ENCODE measurements around the gene ADAMTS16.

The ADAMTS16 gene

GRCh38 chr5:5158472-5158895 lies 18.4 kb downstream of the ADAMTS16 start:
- Histone ChIP-seq H3K4me1 (ENCODE audit: control insufficient read depth in 1 of 2, insufficient read depth in 2 of 2, low read length in 2 of 2) (no peaks in the 10 kb centered on the region), H3K9ac (ENCODE audit: low read depth in 1 of 2, low read length in 2 of 2) (no peak overlapping the region), H3K4me3 (ENCODE audit: low read depth in 1 of 2, low read length in 2 of 2) (no peak overlapping the region), H3K27me3 (ENCODE audit: control insufficient read depth in 1 of 2, insufficient read depth in 2 of 2, low read length in 2 of 2) (no peaks in the 10 kb centered on the region), H3K27ac (ENCODE audit: low read depth, low read length) (no peak overlapping the region), H3K36me3 (ENCODE audit: control insufficient read depth in 1 of 2, insufficient read depth in 2 of 2, low read length in 2 of 2) (no peaks in the 10 kb centered on the region), H3K9me3 (ENCODE audit: control insufficient read depth in 1 of 2, low read length in 2 of 2) (no peaks in the 10 kb centered on the region)

- no peaks in the 10 kb centered on the region for H3K36me3 ChIP-seq (ENCODE audit: control insufficient read depth in 1 of 2, insufficient read depth in 2 of 2, low read length in 2 of 2)
- no peaks in the 10 kb centered on the region for H3K9me3 ChIP-seq (ENCODE audit: control insufficient read depth in 1 of 2, low read length in 2 of 2)
- no peak overlapping the region for H3K27ac ChIP-seq (ENCODE audit: low read depth, low read length)
- no peaks in the 10 kb centered on the region for H3K4me1 ChIP-seq (ENCODE audit: control insufficient read depth in 1 of 2, insufficient read depth in 2 of 2, low read length in 2 of 2)
- no peaks in the 10 kb centered on the region for H3K27me3 ChIP-seq (ENCODE audit: control insufficient read depth in 1 of 2, insufficient read depth in 2 of 2, low read length in 2 of 2)
- H3K9ac ChIP-seq (ENCODE audit: low read depth in 1 of 2, low read length in 2 of 2) = no peak overlapping the region
- H3K4me3 ChIP-seq (ENCODE audit: low read depth in 1 of 2, low read length in 2 of 2) = no peak overlapping the region
Observed at GRCh38 chr5:5159282-5160103, 19.4 kb downstream of the ADAMTS16 start.

- Histone ChIP-seq H3K4me1 (ENCODE audit: control insufficient read depth in 1 of 2, insufficient read depth in 2 of 2, low read length in 2 of 2) (no peaks in the 10 kb centered on the region), H3K9ac (ENCODE audit: low read depth in 1 of 2, low read length in 2 of 2) (no peak overlapping the region), H3K27ac (ENCODE audit: low read depth, low read length) (no peak overlapping the region), H3K4me3 (ENCODE audit: low read depth in 1 of 2, low read length in 2 of 2) (no peak overlapping the region), H3K9me3 (ENCODE audit: control insufficient read depth in 1 of 2, low read length in 2 of 2) (no peaks in the 10 kb centered on the region), H3K27me3 (ENCODE audit: control insufficient read depth in 1 of 2, insufficient read depth in 2 of 2, low read length in 2 of 2) (no peaks in the 10 kb centered on the region), H3K36me3 (ENCODE audit: control insufficient read depth in 1 of 2, insufficient read depth in 2 of 2, low read length in 2 of 2) (no peaks in the 10 kb centered on the region)
Observed at GRCh38 chr5:5164163-5164562, 24.0 kb downstream of the ADAMTS16 start.

- Histone ChIP-seq H3K9ac (ENCODE audit: low read depth in 1 of 2, low read length in 2 of 2) (no peak overlapping the region), H3K9me3 (ENCODE audit: control insufficient read depth in 1 of 2, low read length in 2 of 2) (no peaks in the 10 kb centered on the region), H3K27ac (ENCODE audit: low read depth, low read length) (no peak overlapping the region), H3K4me1 (ENCODE audit: control insufficient read depth in 1 of 2, insufficient read depth in 2 of 2, low read length in 2 of 2) (no peaks in the 10 kb centered on the region), H3K4me3 (ENCODE audit: low read depth in 1 of 2, low read length in 2 of 2) (no peak overlapping the region), H3K36me3 (ENCODE audit: control insufficient read depth in 1 of 2, insufficient read depth in 2 of 2, low read length in 2 of 2) (no peaks in the 10 kb centered on the region), H3K27me3 (ENCODE audit: control insufficient read depth in 1 of 2, insufficient read depth in 2 of 2, low read length in 2 of 2) (no peaks in the 10 kb centered on the region)
Observed at GRCh38 chr5:5165541-5166002, 25.4 kb downstream of the ADAMTS16 start.

- Histone ChIP-seq H3K27me3 (ENCODE audit: control insufficient read depth in 1 of 2, insufficient read depth in 2 of 2, low read length in 2 of 2) (no peaks in the 10 kb centered on the region), H3K27ac (ENCODE audit: low read depth, low read length) (no peak overlapping the region), H3K9ac (ENCODE audit: low read depth in 1 of 2, low read length in 2 of 2) (no peak overlapping the region), H3K36me3 (ENCODE audit: control insufficient read depth in 1 of 2, insufficient read depth in 2 of 2, low read length in 2 of 2) (no peaks in the 10 kb centered on the region), H3K9me3 (ENCODE audit: control insufficient read depth in 1 of 2, low read length in 2 of 2) (no peaks in the 10 kb centered on the region), H3K4me1 (ENCODE audit: control insufficient read depth in 1 of 2, insufficient read depth in 2 of 2, low read length in 2 of 2) (no peaks in the 10 kb centered on the region), H3K4me3 (ENCODE audit: low read depth in 1 of 2, low read length in 2 of 2) (no peak overlapping the region)
Observed at GRCh38 chr5:5169466-5169865, 29.3 kb downstream of the ADAMTS16 start.

- Histone ChIP-seq H3K4me3 (ENCODE audit: low read depth in 1 of 2, low read length in 2 of 2) (no peak overlapping the region), H3K9me3 (ENCODE audit: control insufficient read depth in 1 of 2, low read length in 2 of 2) (no peaks in the 10 kb centered on the region), H3K36me3 (ENCODE audit: control insufficient read depth in 1 of 2, insufficient read depth in 2 of 2, low read length in 2 of 2) (no peaks in the 10 kb centered on the region), H3K27ac (ENCODE audit: low read depth, low read length) (peak overlapping the region; percentile 18), H3K27me3 (ENCODE audit: control insufficient read depth in 1 of 2, insufficient read depth in 2 of 2, low read length in 2 of 2) (no peaks in the 10 kb centered on the region), H3K4me1 (ENCODE audit: control insufficient read depth in 1 of 2, insufficient read depth in 2 of 2, low read length in 2 of 2) (no peaks in the 10 kb centered on the region), H3K9ac (ENCODE audit: low read depth in 1 of 2, low read length in 2 of 2) (no peak overlapping the region)
Observed at GRCh38 chr5:5178136-5178535, 38.0 kb downstream of the ADAMTS16 start.

GRCh38 chr5:5178580-5178979 lies 38.5 kb downstream of the ADAMTS16 start:
- H3K27me3 ChIP-seq (ENCODE audit: control insufficient read depth in 1 of 2, insufficient read depth in 2 of 2, low read length in 2 of 2) = no peaks in the 10 kb centered on the region
- H3K27ac ChIP-seq (ENCODE audit: low read depth, low read length) = peak overlapping the region; percentile 18
- H3K4me1 ChIP-seq (ENCODE audit: control insufficient read depth in 1 of 2, insufficient read depth in 2 of 2, low read length in 2 of 2) = no peaks in the 10 kb centered on the region
- no peaks in the 10 kb centered on the region for H3K9me3 ChIP-seq (ENCODE audit: control insufficient read depth in 1 of 2, low read length in 2 of 2)
- H3K9ac ChIP-seq (ENCODE audit: low read depth in 1 of 2, low read length in 2 of 2) = no peak overlapping the region
- H3K4me3 ChIP-seq (ENCODE audit: low read depth in 1 of 2, low read length in 2 of 2) = no peak overlapping the region
- no peaks in the 10 kb centered on the region for H3K36me3 ChIP-seq (ENCODE audit: control insufficient read depth in 1 of 2, insufficient read depth in 2 of 2, low read length in 2 of 2)

GRCh38 chr5:5179079-5179478 lies 38.9 kb downstream of the ADAMTS16 start:
- Histone ChIP-seq H3K4me1 (ENCODE audit: control insufficient read depth in 1 of 2, insufficient read depth in 2 of 2, low read length in 2 of 2) (no peaks in the 10 kb centered on the region), H3K27ac (ENCODE audit: low read depth, low read length) (no peak overlapping the region), H3K9me3 (ENCODE audit: control insufficient read depth in 1 of 2, low read length in 2 of 2) (no peaks in the 10 kb centered on the region), H3K36me3 (ENCODE audit: control insufficient read depth in 1 of 2, insufficient read depth in 2 of 2, low read length in 2 of 2) (no peaks in the 10 kb centered on the region), H3K9ac (ENCODE audit: low read depth in 1 of 2, low read length in 2 of 2) (no peak overlapping the region), H3K4me3 (ENCODE audit: low read depth in 1 of 2, low read length in 2 of 2) (no peak overlapping the region), H3K27me3 (ENCODE audit: control insufficient read depth in 1 of 2, insufficient read depth in 2 of 2, low read length in 2 of 2) (no peaks in the 10 kb centered on the region)

- no peak overlapping the region for H3K4me3 ChIP-seq (ENCODE audit: low read depth in 1 of 2, low read length in 2 of 2)
- H3K4me1 ChIP-seq (ENCODE audit: control insufficient read depth in 1 of 2, insufficient read depth in 2 of 2, low read length in 2 of 2) = no peaks in the 10 kb centered on the region
- H3K36me3 ChIP-seq (ENCODE audit: control insufficient read depth in 1 of 2, insufficient read depth in 2 of 2, low read length in 2 of 2) = no peaks in the 10 kb centered on the region
- no peaks in the 10 kb centered on the region for H3K27me3 ChIP-seq (ENCODE audit: control insufficient read depth in 1 of 2, insufficient read depth in 2 of 2, low read length in 2 of 2)
- H3K9ac ChIP-seq (ENCODE audit: low read depth in 1 of 2, low read length in 2 of 2) = no peak overlapping the region
- H3K27ac ChIP-seq (ENCODE audit: low read depth, low read length) = no peak overlapping the region
- no peaks in the 10 kb centered on the region for H3K9me3 ChIP-seq (ENCODE audit: control insufficient read depth in 1 of 2, low read length in 2 of 2)
Observed at GRCh38 chr5:5179597-5179996, 39.5 kb downstream of the ADAMTS16 start.

- Histone ChIP-seq H3K4me1 (ENCODE audit: control insufficient read depth in 1 of 2, insufficient read depth in 2 of 2, low read length in 2 of 2) (no peaks in the 10 kb centered on the region), H3K4me3 (ENCODE audit: low read depth in 1 of 2, low read length in 2 of 2) (no peak overlapping the region), H3K36me3 (ENCODE audit: control insufficient read depth in 1 of 2, insufficient read depth in 2 of 2, low read length in 2 of 2) (no peaks in the 10 kb centered on the region), H3K27ac (ENCODE audit: low read depth, low read length) (no peak overlapping the region), H3K27me3 (ENCODE audit: control insufficient read depth in 1 of 2, insufficient read depth in 2 of 2, low read length in 2 of 2) (no peaks in the 10 kb centered on the region), H3K9me3 (ENCODE audit: control insufficient read depth in 1 of 2, low read length in 2 of 2) (no peaks in the 10 kb centered on the region), H3K9ac (ENCODE audit: low read depth in 1 of 2, low read length in 2 of 2) (no peak overlapping the region)
Observed at GRCh38 chr5:5181650-5182324, 41.7 kb downstream of the ADAMTS16 start.
